HFF-Myc (cell line): ENCODE measurements around the gene GTSE1.

Source experiments
- DNase-seq: peaks from one replicate; pipeline ENCODE4 v3.0.0-alpha.2; 2011; ENCODE audit warnings: low read depth; ENCODE audit errors: extremely low read depth
- H3K4me3 ChIP-seq: replicated peaks from 2 replicates; pipeline ENCODE4 v1.5.1; 2011; ENCODE audit warnings: low read depth, mild to moderate bottlenecking, control low read depth, low read length
- CTCF ChIP-seq: IDR thresholded peaks from 2 replicates; pipeline ENCODE4 v1.5.1; 2012; ENCODE audit warnings: mild to moderate bottlenecking, low read depth, low read length, control low read depth; ENCODE audit errors: missing control alignments

The GTSE1 gene

GRCh38 chr22:46275455-46276122 lies 21.1 kb upstream of the GTSE1 start:
- H3K4me3 ChIP-seq: no peak overlapping the region
- no peak for DNase-seq
- TF ChIP-seq CTCF: no peak

GRCh38 chr22:46276563-46276962 lies 20.1 kb upstream of the GTSE1 start:
- TF ChIP-seq CTCF: no peak
- H3K4me3 ChIP-seq: no peak overlapping the region
- DNase-seq: no peak

GRCh38 chr22:46278656-46279645 lies 17.7 kb upstream of the GTSE1 start:
- DNase-seq: no peak
- no peak overlapping the region for H3K4me3 ChIP-seq
- TF ChIP-seq CTCF: no peak

GRCh38 chr22:46280063-46280817 lies 16.4 kb upstream of the GTSE1 start:
- no peak for DNase-seq
- no peak overlapping the region for H3K4me3 ChIP-seq
- no peak for TF ChIP-seq CTCF

- no peak for DNase-seq
- no peak for TF ChIP-seq CTCF
Measured at GRCh38 chr22:46280999-46281623, 15.6 kb upstream of the GTSE1 start.

GRCh38 chr22:46281866-46282678 lies 14.6 kb upstream of the GTSE1 start:
- no peak for DNase-seq
- TF ChIP-seq CTCF: no peak
- H3K4me3 ChIP-seq: no peak overlapping the region

More at GRCh38 chr22:46280999-46281623, 15.6 kb upstream of the GTSE1 start:
- no peak overlapping the region for H3K4me3 ChIP-seq
